B cell (primary cell): ENCODE data around the gene ANAPC5. TPM values are rescaled to one million over a fixed set of nuclear protein-coding genes. Genes with fewer than 3 reads are reported as not detected.

Source experiments
- ATAC-seq: fragments of 200-7000 bp; cut with Tn5 transposase; one replicate; pipeline ENCODE4 v1.10.0; 2021; ENCODE audit warnings: low read depth, mild to moderate bottlenecking, moderate number of reproducible peaks, moderate library complexity
- CTCF ChIA-PET: fragments of 350-600 bp; sonication (Branson Sonifier 250); formaldehyde crosslinking; loops from one replicate; lab custom pipeline; 2021; ENCODE audit warnings: antibody characterized with exemption, inconsistent platforms; lab: Charles Lee
- POLR2A ChIA-PET: fragments of 350-600 bp; sonication (Branson Sonifier 250); formaldehyde crosslinking; loops from one replicate; lab custom pipeline; 2021; ENCODE audit warnings: antibody characterized with exemption; lab: Charles Lee
- DNase-seq: peaks from one replicate; pipeline ENCODE4 v3.0.0; 2013
- H2AFZ ChIP-seq: 2 replicates; pipeline ENCODE4 v1.6.1; 2012; ENCODE audit warnings: mild to moderate bottlenecking, low read depth, low read length; ENCODE audit not compliant: insufficient read depth, poor library complexity, severe bottlenecking
- H3K27ac ChIP-seq, 2 donors: 1 replicate in 1 of 2; 2 replicates in 1 of 2; pipeline ENCODE4 v1.5.1; 2012 to 2013; ENCODE audit warnings: low read length in 2 of 2, mild to moderate bottlenecking in 2 of 2, moderate library complexity in 1 of 2
- H3K27me3 ChIP-seq, 4 experiments: fragments of 200-600 bp in 1 of 4; sonication (generic) in 1 of 4; replicated peaks in 1 of 4; 1 replicate in 2 of 4; 2 replicates in 2 of 4; pipeline versions ENCODE4 v1.6.1 to v1.7.0; 2013 to 2016; ENCODE audit warnings: low read length in 3 of 4, mild to moderate bottlenecking in 2 of 4, mixed read lengths in 1 of 4, moderate library complexity in 1 of 4; ENCODE audit not compliant: insufficient read depth in 4 of 4, control insufficient read depth in 3 of 4; ENCODE audit errors: control extremely low read depth in 1 of 4
- H3K36me3 ChIP-seq, 2 experiments: replicated peaks in 1 of 2; 1 replicate in 1 of 2; 2 replicates in 1 of 2; pipeline versions ENCODE4 v1.6.1 to v1.7.1; 2013; ENCODE audit warnings: low read length in 1 of 2; ENCODE audit not compliant: insufficient read depth in 2 of 2, control insufficient read depth in 1 of 2; ENCODE audit errors: control extremely low read depth in 1 of 2, extremely low read depth in 1 of 2
- H3K4me1 ChIP-seq, 2 donors: fragments of 200-600 bp in 1 of 2; sonication (generic) in 1 of 2; 1 replicate in 1 of 2; 2 replicates in 1 of 2; pipeline versions ENCODE4 v1.5.1 to v1.6.1; 2013 to 2017; ENCODE audit warnings: low read length in 2 of 2; ENCODE audit not compliant: control insufficient read depth in 2 of 2, insufficient read depth in 2 of 2
- H3K4me2 ChIP-seq: replicated peaks from 2 replicates; pipeline ENCODE3; 2012; ENCODE audit warnings: mild to moderate bottlenecking, low read depth, low read length; ENCODE audit not compliant: poor library complexity, severe bottlenecking
- H3K4me3 ChIP-seq, 5 experiments: fragments of 200-600 bp in 1 of 5; sonication (generic) in 1 of 5; 1 replicate in 3 of 5; 2 replicates in 2 of 5; pipeline versions ENCODE4 v1.5.1 to v1.7.0; 2011 to 2016; ENCODE audit warnings: low read length in 4 of 5, mild to moderate bottlenecking in 4 of 5, low read depth in 2 of 5, control low read depth in 1 of 5, moderate library complexity in 1 of 5; ENCODE audit not compliant: insufficient read depth in 1 of 5; ENCODE audit errors: control extremely low read depth in 1 of 5, extremely low read depth in 1 of 5
- H3K79me2 ChIP-seq: fragments of 200-600 bp; sonication (generic); one replicate; pipeline ENCODE4 v1.6.0; 2016; ENCODE audit warnings: low read length; ENCODE audit not compliant: control insufficient read depth, insufficient read depth
- H3K9ac ChIP-seq: fragments of 200-600 bp; sonication (generic); 2 replicates; pipeline ENCODE4 v1.6.1; 2017; ENCODE audit warnings: mild to moderate bottlenecking, low read length, moderate library complexity
- H3K9me3 ChIP-seq, 3 donors: one replicate each; pipeline versions ENCODE4 v1.6.1 to v1.7.1; 2013; ENCODE audit warnings: low read length in 2 of 3; ENCODE audit not compliant: control insufficient read depth in 2 of 3, insufficient read depth in 1 of 3; ENCODE audit errors: control extremely low read depth in 1 of 3
- H4K20me1 ChIP-seq: 2 replicates; pipeline ENCODE4 v1.6.0; 2012; ENCODE audit warnings: mild to moderate bottlenecking, low read length; ENCODE audit not compliant: insufficient read depth, control insufficient read depth, poor library complexity, severe bottlenecking
- H3K27ac Mint-ChIP-seq: one replicate; pipeline ENCODE4 v1.8.0; 2021; ENCODE audit warnings: mixed read lengths
- H3K27me3 Mint-ChIP-seq: one replicate; pipeline ENCODE4 v1.8.0; 2021; ENCODE audit warnings: mixed read lengths
- H3K4me1 Mint-ChIP-seq: one replicate; pipeline ENCODE4 v1.8.0; 2021; ENCODE audit warnings: mixed read lengths
- H3K4me3 Mint-ChIP-seq: one replicate; pipeline ENCODE4 v1.8.0; 2021; ENCODE audit warnings: mixed read lengths
- H3K9me3 Mint-ChIP-seq: one replicate; pipeline ENCODE4 v1.8.0; 2022; ENCODE audit warnings: mixed read lengths; ENCODE audit not compliant: insufficient read depth
- EZH2 ChIP-seq: IDR thresholded peaks from 2 replicates; pipeline ENCODE4 v1.6.1; 2012; ENCODE audit warnings: borderline replicate concordance, low read depth, mild to moderate bottlenecking, moderate library complexity, low read length; ENCODE audit not compliant: insufficient read depth, poor library complexity, severe bottlenecking
- WGBS: methylation state at CpG from one replicate; pipeline ENCODE4 v1.1.5; 2013; ENCODE audit warnings: missing lambda C conversion rate; ENCODE audit not compliant: insufficient coverage; 5-methylcytosine and 5-hydroxymethylcytosine counted together
- intact Hi-C: fragments of 100-400 bp; cut with micrococcal nuclease; formaldehyde crosslinking; loops from one replicate; pipeline ENCODE4 v1.10.0; 2022
- polyA plus RNA-seq: library from polyadenylated mRNA; depleted of rRNA; stranded (reverse); fragments of >200 nt; gene quantifications from 2 replicates; pipeline ENCODE4 v1.2.3, GENCODE V29; 2012
- total RNA-seq, 2 donors: library from RNA; stranded (reverse); fragments of 120-200 nt in 1 of 2; gene quantifications; 1 replicate in 1 of 2; 2 replicates in 1 of 2; pipeline versions ENCODE4 v1.2.3 to v1.2.4, GENCODE V29; 2013 to 2022
- TF ChIP-seq, protein P1 (sequence below): fragments of 200-600 bp; IDR thresholded peaks from one replicate; pipeline ENCODE4 v1.8.0; 2022; ENCODE audit warnings: antibody characterized with exemption, mild to moderate bottlenecking

ANAPC5 gene
- total and polyA plus RNA-seq, 2 donors (not counting 1 experiment from before 2014, with no cell fraction given) = 150 to 171 TPM

DNA sequence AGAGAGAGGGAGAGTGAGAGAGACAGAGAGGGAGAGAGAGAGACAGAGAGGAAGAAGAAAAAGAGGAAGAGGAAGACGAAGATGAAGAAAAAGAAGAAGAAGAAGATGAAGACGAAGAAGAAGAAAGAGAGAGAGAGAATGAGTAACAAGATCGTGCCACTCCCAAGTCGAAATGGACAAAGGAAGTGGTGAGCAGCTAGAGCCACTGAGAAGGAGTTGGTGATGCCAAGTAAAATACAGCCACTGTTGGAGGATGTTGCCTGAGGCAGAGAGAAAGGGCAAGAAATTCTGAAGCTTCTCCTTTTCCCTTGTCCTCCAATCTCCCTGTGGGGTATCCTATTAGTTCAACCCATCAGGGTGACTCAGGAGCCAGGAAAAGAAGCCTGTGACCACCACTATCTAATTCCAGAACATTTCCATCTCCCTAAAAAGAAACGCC, 12.5 kb upstream of the ANAPC5 start:
- no peaks in the 10 kb centered on the region for H3K36me3 ChIP-seq
- intact Hi-C loops = no loop called here
- ChIA-PET POLR2A (no interaction called here), CTCF (no interaction called here)
- no peak overlapping the region for H3K4me2 ChIP-seq
- H2AFZ ChIP-seq = no peak overlapping the region
- H3K27ac ChIP-seq = no peak overlapping the region
- H3K9me3 ChIP-seq = no peaks in the 10 kb centered on the region
- TF ChIP-seq EZH2 = no peak
- TF ChIP-seq, protein P1, sequence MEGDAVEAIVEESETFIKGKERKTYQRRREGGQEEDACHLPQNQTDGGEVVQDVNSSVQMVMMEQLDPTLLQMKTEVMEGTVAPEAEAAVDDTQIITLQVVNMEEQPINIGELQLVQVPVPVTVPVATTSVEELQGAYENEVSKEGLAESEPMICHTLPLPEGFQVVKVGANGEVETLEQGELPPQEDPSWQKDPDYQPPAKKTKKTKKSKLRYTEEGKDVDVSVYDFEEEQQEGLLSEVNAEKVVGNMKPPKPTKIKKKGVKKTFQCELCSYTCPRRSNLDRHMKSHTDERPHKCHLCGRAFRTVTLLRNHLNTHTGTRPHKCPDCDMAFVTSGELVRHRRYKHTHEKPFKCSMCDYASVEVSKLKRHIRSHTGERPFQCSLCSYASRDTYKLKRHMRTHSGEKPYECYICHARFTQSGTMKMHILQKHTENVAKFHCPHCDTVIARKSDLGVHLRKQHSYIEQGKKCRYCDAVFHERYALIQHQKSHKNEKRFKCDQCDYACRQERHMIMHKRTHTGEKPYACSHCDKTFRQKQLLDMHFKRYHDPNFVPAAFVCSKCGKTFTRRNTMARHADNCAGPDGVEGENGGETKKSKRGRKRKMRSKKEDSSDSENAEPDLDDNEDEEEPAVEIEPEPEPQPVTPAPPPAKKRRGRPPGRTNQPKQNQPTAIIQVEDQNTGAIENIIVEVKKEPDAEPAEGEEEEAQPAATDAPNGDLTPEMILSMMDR = no peak
- H4K20me1 ChIP-seq = no peaks in the 10 kb centered on the region
- no peaks in the 10 kb centered on the region for H3K4me1 ChIP-seq
- no peak overlapping the region for H3K9ac ChIP-seq
- Mint-ChIP-seq H3K27ac (no peak overlapping the region), H3K9me3 (no peaks in the 10 kb centered on the region), H3K4me3 (no peak overlapping the region), H3K4me1 (peaks cover 6% of the 10 kb centered on the region), H3K27me3 (peaks cover 14% of the 10 kb centered on the region)
- WGBS = 32% methylated on average over 4 of the region's 5 CpGs
- H3K4me3 ChIP-seq = no peak overlapping the region
- ATAC-seq = no peak
- no peaks in the 10 kb centered on the region for H3K27me3 ChIP-seq
- H3K79me2 ChIP-seq = no peaks in the 10 kb centered on the region
- DNase-seq = no peak

DNA sequence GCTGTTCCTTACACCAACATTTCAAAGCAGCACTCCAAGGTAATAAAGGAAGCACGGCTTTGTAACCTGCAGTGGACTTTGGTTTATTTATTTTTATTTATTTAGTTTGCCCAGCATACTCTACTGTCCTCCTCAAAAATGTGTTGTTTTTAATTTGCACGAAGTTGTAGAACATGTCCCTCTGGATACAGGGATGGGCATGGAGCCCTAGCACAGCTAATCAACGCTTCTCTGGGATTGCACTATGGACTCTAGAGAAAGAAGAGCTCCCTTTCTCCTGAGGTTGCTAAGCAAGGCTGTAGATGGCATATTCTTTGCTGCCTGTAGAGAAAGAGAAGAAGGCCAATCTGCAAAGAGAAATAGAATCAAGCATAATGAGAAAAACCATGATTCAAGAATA, 5.9 kb upstream of the ANAPC5 start:
- H3K79me2 ChIP-seq = no peaks in the 10 kb centered on the region
- ChIA-PET CTCF (interaction anchor here (1.4 kb wide), 1 partner anchor 23 kb away, joined by 4 read pairs; no protein-coding TSS in a partner anchor), POLR2A (no interaction called here)
- no peak for DNase-seq
- no peak for ATAC-seq
- peaks cover 2% of the 10 kb centered on the region for H3K4me1 Mint-ChIP-seq
- no peaks in the 10 kb centered on the region for H3K27me3 ChIP-seq
- H3K27ac Mint-ChIP-seq = no peak overlapping the region
- no peaks in the 10 kb centered on the region for H4K20me1 ChIP-seq
- intact Hi-C loops = no loop called here
- H3K4me3 ChIP-seq = no peak overlapping the region
- no peaks in the 10 kb centered on the region for H3K9me3 ChIP-seq
- H3K36me3 ChIP-seq = no peaks in the 10 kb centered on the region
- no peak overlapping the region for H3K4me2 ChIP-seq
- no peaks in the 10 kb centered on the region for H3K9me3 Mint-ChIP-seq
- H3K9ac ChIP-seq = no peak overlapping the region
- H2AFZ ChIP-seq = no peak overlapping the region
- H3K27ac ChIP-seq = no peak overlapping the region
- H3K27me3 Mint-ChIP-seq = no peaks in the 10 kb centered on the region
- H3K4me3 Mint-ChIP-seq = no peak overlapping the region
- WGBS = 100% methylated on average over 2 of the region's 3 CpGs
- TF ChIP-seq, protein P1 = no peak
- TF ChIP-seq EZH2 = no peak
- peaks cover 0 to 1% of the 10 kb centered on the region in 2 donors for H3K4me1 ChIP-seq
